ENCODE results near the gene SEMA3F. TPM values are rescaled to one million over a fixed set of nuclear protein-coding genes. Genes with fewer than 3 reads are reported as not detected.

The SEMA3F gene
- total and polyA plus RNA-seq, 9 donors = 1.9 to 31.5 (median 7.2) TPM

GRCh38 chr3:50235716-50236483, 80.8 kb downstream of the SEMA3F start, which contains the start of gene GNAI2:
GNAI2 (plus strand) TSS chr3:50236204; CDS start chr3:50236336, 132 bp downstream.
- peak; percentile 98 to 99 (median 99) for DNase-seq
- intact Hi-C loops (cut with DNase I) = no loop called here
- TF ChIP-seq EP300 (IDR thresholded peaks at IDR 0.05) (no peak), CTCF (IDR thresholded peaks at IDR 0.05) (peak in 1 of 3 donors; percentile 16), POLR2A (IDR thresholded peaks at IDR 0.05) (peak; percentile 84)
- Histone ChIP-seq H3K9me3 (no peaks in the 10 kb centered on the region), H3K27ac (peak within 1 kb of the TSS; percentile 71 to 80), H3K27me3 (no peaks in the 10 kb centered on the region), H3K4me3 (peak within 1 kb of the TSS; percentile 69), H3K36me3 (no peaks in the 10 kb centered on the region), H3K4me1 (ENCODE audit: insufficient read depth) (peaks cover 12% of the 10 kb centered on the region)
- WGBS, 3 donors = 1 to 2% (median 1%) methylated on average over 44 to 75 of the region's 75 CpGs

- DNase-seq = no peak
- Histone ChIP-seq H3K27me3 (no peaks in the 10 kb centered on the region), H3K36me3 (no peaks in the 10 kb centered on the region), H3K9me3 (no peaks in the 10 kb centered on the region), H3K4me1 (ENCODE audit: insufficient read depth) (peaks cover 12% of the 10 kb centered on the region), H3K27ac (peak overlapping the region; percentile 71 to 80), H3K4me3 (peak overlapping the region; percentile 69)
- 0% methylated on average over 13 of the region's 13 CpGs for WGBS, 3 donors
- TF ChIP-seq CTCF (IDR thresholded peaks at IDR 0.05) = no peak
- TF ChIP-seq EP300 (IDR thresholded peaks at IDR 0.05) = no peak
- TF ChIP-seq POLR2A (IDR thresholded peaks at IDR 0.05) = no peak
- intact Hi-C loops (cut with DNase I) = no loop called here
These were observed 81.5 kb downstream of the SEMA3F start for GRCh38 chr3:50236484-50237132.

- WGBS, 3 donors = 0 to 3% (median 1%) methylated on average over 7 of the region's 7 CpGs
- peak in 1 of 5 donors; percentile 60 for DNase-seq
- intact Hi-C loops (cut with DNase I) = no loop called here
- Histone ChIP-seq H3K9me3 (no peaks in the 10 kb centered on the region), H3K36me3 (no peaks in the 10 kb centered on the region), H3K27me3 (no peaks in the 10 kb centered on the region), H3K27ac (peak overlapping the region; percentile 71 to 80), H3K4me3 (peak overlapping the region; percentile 69), H3K4me1 (ENCODE audit: insufficient read depth) (peaks cover 12% of the 10 kb centered on the region)
- TF ChIP-seq POLR2A (IDR thresholded peaks at IDR 0.05) = no peak
- TF ChIP-seq EP300 (IDR thresholded peaks at IDR 0.05) = no peak
- TF ChIP-seq CTCF (IDR thresholded peaks at IDR 0.05) = no peak
These were observed 82.1 kb downstream of the SEMA3F start for GRCh38 chr3:50237133-50237651.

GRCh38 chr3:50237754-50238548, 82.8 kb downstream of the SEMA3F start:
- H3K36me3 ChIP-seq = no peaks in the 10 kb centered on the region
- TF ChIP-seq CTCF (IDR thresholded peaks at IDR 0.05) (no peak), POLR2A (IDR thresholded peaks at IDR 0.05) (no peak), EP300 (IDR thresholded peaks at IDR 0.05) (no peak)
- peaks cover 14% of the 10 kb centered on the region for H3K4me1 ChIP-seq (ENCODE audit: insufficient read depth)
- intact Hi-C loops (cut with DNase I) = no loop called here
- H3K9me3 ChIP-seq = no peaks in the 10 kb centered on the region
- no peaks in the 10 kb centered on the region for H3K27me3 ChIP-seq
- peak; percentile 71 to 85 (median 74) for DNase-seq
- WGBS, 3 donors = 0 to 1% (median 0%) methylated on average over 28 to 31 of the region's 31 CpGs
- H3K27ac ChIP-seq = peak overlapping the region; percentile 71 to 80
- H3K4me3 ChIP-seq = peak overlapping the region; percentile 69

All from ovary (tissue), 9 donors.